GM10266 (cell line): ENCODE results near the gene TBX5.

Experiments
- DNase-seq: peaks from one replicate; pipeline ENCODE4 v3.0.0; 2012; ENCODE audit errors: extremely low spot score
- CTCF ChIP-seq: IDR thresholded peaks from 2 replicates; pipeline ENCODE4 v1.5.1; 2012; ENCODE audit warnings: mild to moderate bottlenecking, low read depth; ENCODE audit not compliant: control insufficient read depth, insufficient read depth; ENCODE audit errors: missing control alignments

The TBX5 gene

GRCh38 chr12:114319422-114319821 is 86.5 kb downstream of the TBX5 start:
- no peak for TF ChIP-seq CTCF
- no peak for DNase-seq

- DNase-seq = no peak
- no peak for TF ChIP-seq CTCF
Measured at GRCh38 chr12:114318984-114319383, 87.0 kb downstream of the TBX5 start.

- no peak for DNase-seq
- no peak for TF ChIP-seq CTCF
Measured at GRCh38 chr12:114316076-114316475, 89.9 kb downstream of the TBX5 start.

GRCh38 chr12:114314974-114315720 is 90.8 kb downstream of the TBX5 start:
- no peak for DNase-seq
- TF ChIP-seq CTCF = no peak

GRCh38 chr12:114314403-114314802 is 91.5 kb downstream of the TBX5 start:
- no peak for DNase-seq

GRCh38 chr12:114313910-114314309 is 92.0 kb downstream of the TBX5 start:
- DNase-seq = no peak
- no peak for TF ChIP-seq CTCF

More at GRCh38 chr12:114314403-114314802, 91.5 kb downstream of the TBX5 start:
- no peak for TF ChIP-seq CTCF

GRCh38 chr12:114311974-114312373 is 94.0 kb downstream of the TBX5 start:
- no peak for TF ChIP-seq CTCF
- DNase-seq = no peak
